ENCODE measurements around the gene LDB1. TPM values are rescaled to one million over a fixed set of nuclear protein-coding genes. Genes with fewer than 3 reads are reported as not detected.

LDB1 gene, protein sequence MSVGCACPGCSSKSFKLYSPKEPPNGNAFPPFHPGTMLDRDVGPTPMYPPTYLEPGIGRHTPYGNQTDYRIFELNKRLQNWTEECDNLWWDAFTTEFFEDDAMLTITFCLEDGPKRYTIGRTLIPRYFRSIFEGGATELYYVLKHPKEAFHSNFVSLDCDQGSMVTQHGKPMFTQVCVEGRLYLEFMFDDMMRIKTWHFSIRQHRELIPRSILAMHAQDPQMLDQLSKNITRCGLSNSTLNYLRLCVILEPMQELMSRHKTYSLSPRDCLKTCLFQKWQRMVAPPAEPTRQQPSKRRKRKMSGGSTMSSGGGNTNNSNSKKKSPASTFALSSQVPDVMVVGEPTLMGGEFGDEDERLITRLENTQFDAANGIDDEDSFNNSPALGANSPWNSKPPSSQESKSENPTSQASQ
- total RNA-seq (2013; cell fraction: nucleolus; rRNA removed): 68.8 and 83.8 TPM in 2 replicates
- total RNA-seq (2014; rRNA removed) (34.6 and 37.7 TPM in 2 replicates), total RNA-seq (2014; rRNA removed; fragmentation: Illumina TruSeq; extraction: Trizol) (35.6 and 36.0 TPM in 2 replicates), total RNA-seq (2021) (45.6 and 51.1 TPM in 2 replicates), polyA plus RNA-seq (2011; rRNA removed) (64.9 and 71.5 TPM in 2 replicates), polyA plus RNA-seq (2014; fragmentation: Illumina TruSeq; extraction: Trizol) (27.0 and 45.4 TPM in 2 replicates), polyA plus RNA-seq (2014; fragmentation: Nextera tagmentation; extraction: Ambion mirVana) (1 to 10 TPM; 1.7 to 2.3 TPM), polyA plus RNA-seq (2014; rRNA removed) (59.9 and 61.0 TPM in 2 replicates), polyA plus RNA-seq (2016; fragmentation: Nextera tagmentation; extraction: Ambion mirVana) (1 to 10 TPM; 4.7 to 5.6 TPM), polyA minus RNA-seq (2011; rRNA and poly(A)+ RNA removed) (96.8 and 117 TPM in 2 replicates), Bru-seq, nascent RNA (percentile 75 among the genes with signal in this experiment), BruChase-seq, experiment 1, labeled RNA remaining after a 6-hour chase (percentile 86 among the genes with signal in this experiment), BruChase-seq, experiment 2, labeled RNA remaining after a 2-hour chase (percentile 82 among the genes with signal in this experiment)
- polyA plus RNA-seq (2011; ENCODE audit: low read depth): 22.9 TPM
- 89.1 and 108 TPM in 2 replicates for polyA plus RNA-seq (2011; cell fraction: cytosol; rRNA removed)
- 264 and 317 TPM in 2 replicates for polyA plus RNA-seq (2011; cell fraction: nucleus; rRNA removed)
- polyA plus RNA-seq (2012): 37.7 and 49.1 TPM in 2 replicates
- polyA minus RNA-seq (2011; cell fraction: cytosol; rRNA and poly(A)+ RNA removed): 27.3 and 42.0 TPM in 2 replicates
- polyA minus RNA-seq (2011; cell fraction: nucleus; rRNA and poly(A)+ RNA removed): 35.9 and 49.0 TPM in 2 replicates
- long read RNA-seq, experiment 1, partial matches to known transcripts: 1 of 1 reads
- long read RNA-seq, experiment 1, other reads (novel, unspliced or antisense): 0 of 1 reads
- long read RNA-seq, experiment 2, partial matches to known transcripts: 5 of 6 reads
- long read RNA-seq, experiment 2, other reads (novel, unspliced or antisense): 1 of 6 reads

DNA sequence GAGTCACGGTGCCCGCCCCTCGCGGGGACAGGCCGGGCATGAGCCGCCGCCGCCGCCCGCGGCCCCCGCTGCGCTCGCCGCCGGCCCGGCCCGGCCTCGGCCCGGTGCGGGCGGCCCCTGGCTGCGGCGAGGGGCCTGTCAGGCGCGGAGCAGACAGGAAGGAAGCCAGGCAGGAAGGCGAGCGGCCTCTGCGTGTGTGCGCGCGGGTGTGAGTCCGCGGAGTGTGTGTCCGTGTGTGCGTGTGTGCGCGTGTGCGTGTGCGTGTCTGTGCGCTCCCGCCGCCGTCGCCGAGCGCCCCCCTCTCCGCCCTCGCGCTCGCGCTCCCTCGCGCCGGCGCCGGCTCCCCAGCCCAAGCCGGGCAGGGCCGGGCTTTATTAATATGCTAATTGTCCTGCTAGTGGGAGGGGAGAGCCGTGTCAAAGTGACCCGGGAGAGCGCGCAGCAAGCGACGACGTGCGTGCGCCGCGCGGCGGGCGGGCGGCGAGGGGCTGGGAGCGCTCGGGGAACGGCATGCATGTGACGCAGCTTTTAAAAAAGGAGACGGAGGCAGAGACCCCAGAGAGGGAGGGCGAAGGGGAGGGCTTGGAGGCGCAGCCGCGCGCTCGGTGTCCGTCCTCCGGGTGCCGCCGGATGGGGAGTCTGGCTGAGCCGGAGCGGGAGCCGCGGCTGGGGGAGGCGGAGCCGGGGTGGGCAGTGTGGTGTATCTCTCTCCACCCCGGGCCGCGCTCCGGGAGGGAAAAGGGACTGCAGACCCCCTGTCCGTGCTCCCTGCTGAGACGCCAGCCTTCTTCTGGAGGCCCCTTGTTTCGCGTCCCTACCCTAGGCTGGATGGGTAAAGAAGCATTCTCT, at the start of gene LDB1:
Gene LDB1, minus strand, starts transcription at position 227 of the 849 bp plus-strand sequence. CDS start 258 bp downstream, outside the sequence.
- BruUV-seq (replicated peaks): no TSS peak
- Histone ChIP-seq H3K4me2 (ENCODE audit: control insufficient read depth, insufficient read depth) (peak within 1 kb of the TSS; percentile 99), H3K79me2 (ENCODE audit: control insufficient read depth, insufficient read depth, low read length) (peaks cover 47% of the 10 kb centered on the region), H3K36me3 (ENCODE audit: control insufficient read depth in 2 of 2, insufficient read depth in 2 of 2, low read length in 1 of 2) (no peaks in the 10 kb centered on the region; a peak in 1 of 4 replicates), H3K27me3 (replicated peaks in 1 of 2; ENCODE audit: control insufficient read depth in 2 of 2, insufficient read depth in 2 of 2, low read length in 1 of 2) (no peaks in the 10 kb centered on the region), H3K27ac (ENCODE audit: control insufficient read depth, insufficient read depth) (peak within 1 kb of the TSS; percentile 90), H3K4me1 (ENCODE audit: control insufficient read depth, insufficient read depth, low read length) (peaks cover 44% of the 10 kb centered on the region), H4K20me1 (ENCODE audit: control insufficient read depth, insufficient read depth) (no peaks in the 10 kb centered on the region), H2AFZ (ENCODE audit: control insufficient read depth, low read depth, low read length) (peak within 1 kb of the TSS; percentile 91), H3K9ac (ENCODE audit: control insufficient read depth, insufficient read depth, low read length) (peak within 1 kb of the TSS; percentile 88), H3K4me3 (peak within 1 kb of the TSS; percentile 98), H3K9me3 (replicated peaks; ENCODE audit: control insufficient read depth, insufficient read depth, low read length) (no peaks in the 10 kb centered on the region)
- ChIA-PET POLR2A (interaction anchor here (0.6 kb wide), 1 partner anchor 131 kb away, joined by 3 read pairs; no protein-coding TSS in a partner anchor), RAD21 (ENCODE audit: unreplicated experiment) (no interaction called here), CTCF (interaction anchor here (0.6 kb wide), 1 partner anchor 279 kb away, joined by 3 read pairs; no protein-coding TSS in a partner anchor), SMC1A (ENCODE audit: uncharacterized antibody, unreplicated experiment) (no interaction called here)
- peak; percentile 73 for FAIRE-seq
- no peak for DNase-seq (ENCODE audit: low read depth, low spot score)
- in situ Hi-C loops (cut with MboI): no loop called here
- WGBS (ENCODE audit: insufficient coverage, insufficient replicate concordance, low lambda C conversion rate, missing lambda C conversion rate): 1% methylated on average over 90 of the region's 104 CpGs
- peak; percentile 73 for ATAC-seq
- intact Hi-C loops (cut with micrococcal nuclease; ENCODE audit: unreplicated experiment): loop anchor here (1.0 kb wide), 1 partner anchor 12 kb away; no protein-coding TSS in a partner anchor
- TF ChIP-seq SP1 (IDR thresholded peaks at IDR 0.05; ENCODE audit: low read depth, low read length) (no peak), BMI1 (IDR thresholded peaks at IDR 0.05; ENCODE audit: borderline replicate concordance) (no peak), KLF5 (IDR thresholded peaks at IDR 0.05; ENCODE audit: partially characterized antibody) (no peak), YY1 (IDR thresholded peaks at IDR 0.05; ENCODE audit: low read depth, low read length) (no peak), GABPA (IDR thresholded peaks at IDR 0.05; ENCODE audit: low read depth) (no peak), RBBP5 (conservative IDR thresholded peaks at IDR 0.05) (no peak), CHD1 (IDR thresholded peaks at IDR 0.05; ENCODE audit: low read depth, low read length) (no peak; the same call in 1 of the 2 replicates), ASH2L (IDR thresholded peaks at IDR 0.05; ENCODE audit: borderline replicate concordance, low read depth) (0 out of 2 replicates have a peak, but pooled peaks have one; percentile 61), CBX3 (IDR thresholded peaks at IDR 0.05; ENCODE audit: borderline replicate concordance, low read depth) (no peak), SIX5 (IDR thresholded peaks at IDR 0.05; ENCODE audit: low read depth, low read length, severe bottlenecking) (no peak), MTA3 (IDR thresholded peaks at IDR 0.05; ENCODE audit: borderline replicate concordance, low read length) (no peak)
- TF ChIP-seq, protein P1, sequence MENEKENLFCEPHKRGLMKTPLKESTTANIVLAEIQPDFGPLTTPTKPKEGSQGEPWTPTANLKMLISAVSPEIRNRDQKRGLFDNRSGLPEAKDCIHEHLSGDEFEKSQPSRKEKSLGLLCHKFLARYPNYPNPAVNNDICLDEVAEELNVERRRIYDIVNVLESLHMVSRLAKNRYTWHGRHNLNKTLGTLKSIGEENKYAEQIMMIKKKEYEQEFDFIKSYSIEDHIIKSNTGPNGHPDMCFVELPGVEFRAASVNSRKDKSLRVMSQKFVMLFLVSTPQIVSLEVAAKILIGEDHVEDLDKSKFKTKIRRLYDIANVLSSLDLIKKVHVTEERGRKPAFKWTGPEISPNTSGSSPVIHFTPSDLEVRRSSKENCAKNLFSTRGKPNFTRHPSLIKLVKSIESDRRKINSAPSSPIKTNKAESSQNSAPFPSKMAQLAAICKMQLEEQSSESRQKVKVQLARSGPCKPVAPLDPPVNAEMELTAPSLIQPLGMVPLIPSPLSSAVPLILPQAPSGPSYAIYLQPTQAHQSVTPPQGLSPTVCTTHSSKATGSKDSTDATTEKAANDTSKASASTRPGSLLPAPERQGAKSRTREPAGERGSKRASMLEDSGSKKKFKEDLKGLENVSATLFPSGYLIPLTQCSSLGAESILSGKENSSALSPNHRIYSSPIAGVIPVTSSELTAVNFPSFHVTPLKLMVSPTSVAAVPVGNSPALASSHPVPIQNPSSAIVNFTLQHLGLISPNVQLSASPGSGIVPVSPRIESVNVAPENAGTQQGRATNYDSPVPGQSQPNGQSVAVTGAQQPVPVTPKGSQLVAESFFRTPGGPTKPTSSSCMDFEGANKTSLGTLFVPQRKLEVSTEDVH (IDR thresholded peaks at IDR 0.05; ENCODE audit: low read depth, partially characterized antibody): no peak
- TF ChIP-seq, protein P2, sequence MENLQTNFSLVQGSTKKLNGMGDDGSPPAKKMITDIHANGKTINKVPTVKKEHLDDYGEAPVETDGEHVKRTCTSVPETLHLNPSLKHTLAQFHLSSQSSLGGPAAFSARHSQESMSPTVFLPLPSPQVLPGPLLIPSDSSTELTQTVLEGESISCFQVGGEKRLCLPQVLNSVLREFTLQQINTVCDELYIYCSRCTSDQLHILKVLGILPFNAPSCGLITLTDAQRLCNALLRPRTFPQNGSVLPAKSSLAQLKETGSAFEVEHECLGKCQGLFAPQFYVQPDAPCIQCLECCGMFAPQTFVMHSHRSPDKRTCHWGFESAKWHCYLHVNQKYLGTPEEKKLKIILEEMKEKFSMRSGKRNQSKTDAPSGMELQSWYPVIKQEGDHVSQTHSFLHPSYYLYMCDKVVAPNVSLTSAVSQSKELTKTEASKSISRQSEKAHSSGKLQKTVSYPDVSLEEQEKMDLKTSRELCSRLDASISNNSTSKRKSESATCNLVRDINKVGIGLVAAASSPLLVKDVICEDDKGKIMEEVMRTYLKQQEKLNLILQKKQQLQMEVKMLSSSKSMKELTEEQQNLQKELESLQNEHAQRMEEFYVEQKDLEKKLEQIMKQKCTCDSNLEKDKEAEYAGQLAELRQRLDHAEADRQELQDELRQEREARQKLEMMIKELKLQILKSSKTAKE (IDR thresholded peaks at IDR 0.05; ENCODE audit: low read depth, poor library complexity, severe bottlenecking): no peak

Measured in GM12878 (cell line).